Posterior vena cava (tissue), 2 donors: ENCODE results near the gene PLA2G1B. TPM values are rescaled to one million over a fixed set of nuclear protein-coding genes. Genes with fewer than 3 reads are reported as not detected.
"Not testable (repeated sequence)": the region's sequence is repeated elsewhere in the genome, so short reads cannot be mapped to it uniquely, and the experiment has no call there.

Source experiments
- DNase-seq: peaks from one replicate; pipeline ENCODE4 v3.0.0-alpha.2; 2020; ENCODE audit warnings: low spot score
- intact Hi-C, 2 donors: fragments of 100-400 bp; cut with DNase I; formaldehyde crosslinking; loops; one replicate each; pipeline versions ENCODE4 v1.14.1 to v1.14.2; 2022 to 2023
- total RNA-seq, 2 donors: library from RNA; stranded (reverse); fragmentation: NEBNext Ultra II Directional; extraction: Animal tissue kit (Norgen Biotek cat#: 25700); gene quantifications; one replicate each; pipeline ENCODE4 v1.2.1, GENCODE V29; 2021
- donor health status: DM: yes; HTN: yes; CAD: no.
- donor health status: DM: yes; HTN: yes; CAD: no.

Gene PLA2G1B
- total RNA-seq, 2 donors from 2014 or later: 2.0 TPM; not detected in 1

DNA sequence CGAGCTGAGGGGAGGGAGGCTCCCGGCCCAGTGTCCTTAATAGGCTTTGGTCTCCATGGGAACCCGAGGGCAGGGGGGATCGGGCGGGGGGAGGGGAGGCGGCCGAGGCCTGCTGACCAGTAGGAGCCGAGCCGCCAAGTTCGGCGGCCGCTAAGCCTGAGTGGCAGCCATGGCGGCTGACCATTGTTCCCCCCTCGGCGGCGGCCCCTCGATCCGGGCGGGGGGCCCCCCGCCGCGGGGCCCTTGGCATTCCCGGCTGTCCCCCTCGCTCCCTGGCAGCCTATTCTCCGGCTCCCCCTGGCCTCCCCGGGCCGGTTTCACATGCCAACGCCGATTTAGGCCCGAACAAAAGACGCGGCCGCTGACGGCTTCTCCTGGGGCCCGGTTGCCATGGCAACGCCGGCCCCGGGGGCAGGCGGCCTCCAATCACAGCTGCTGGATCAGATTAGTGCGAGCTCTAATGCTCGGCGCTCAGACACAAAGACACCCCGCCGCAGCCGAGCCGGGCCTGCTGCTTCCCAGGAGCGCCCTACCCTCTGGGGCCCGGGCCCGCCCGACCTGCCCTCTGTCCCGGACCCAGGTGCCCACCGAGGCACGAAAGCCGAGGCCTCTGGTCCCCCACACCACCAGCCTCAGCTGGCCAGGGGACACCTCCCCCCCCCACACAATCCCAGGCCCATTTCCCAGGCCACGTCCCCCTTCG lies 34.1 kb upstream of the PLA2G1B start:
- DNase-seq: peak; percentile 85
- intact Hi-C loops: no loop called here

DNA sequence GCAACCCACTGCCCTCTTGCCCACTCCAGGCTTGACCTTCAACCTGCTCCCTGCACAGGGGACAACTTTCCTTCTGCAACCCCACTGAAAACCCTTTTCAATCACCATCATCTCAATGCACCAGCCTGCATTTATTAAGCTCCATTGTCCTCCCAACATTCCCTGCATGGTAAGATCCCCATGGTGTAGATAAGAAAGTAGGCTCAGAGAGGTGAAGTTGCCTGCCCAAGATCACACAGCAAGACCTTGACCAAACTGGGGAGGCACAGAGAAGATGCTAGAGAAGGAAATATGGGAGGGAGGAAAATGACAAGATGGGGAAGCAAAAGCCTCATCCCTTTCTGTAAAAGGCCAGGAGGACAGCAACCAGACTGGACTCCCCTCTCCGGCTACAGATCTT lies 31.5 kb upstream of the PLA2G1B start:
- intact Hi-C loops: loop anchor here in 1 of 2 donors (5.0 kb wide), 1 partner anchor 68 kb away; no protein-coding TSS in a partner anchor
- DNase-seq: no peak

DNA sequence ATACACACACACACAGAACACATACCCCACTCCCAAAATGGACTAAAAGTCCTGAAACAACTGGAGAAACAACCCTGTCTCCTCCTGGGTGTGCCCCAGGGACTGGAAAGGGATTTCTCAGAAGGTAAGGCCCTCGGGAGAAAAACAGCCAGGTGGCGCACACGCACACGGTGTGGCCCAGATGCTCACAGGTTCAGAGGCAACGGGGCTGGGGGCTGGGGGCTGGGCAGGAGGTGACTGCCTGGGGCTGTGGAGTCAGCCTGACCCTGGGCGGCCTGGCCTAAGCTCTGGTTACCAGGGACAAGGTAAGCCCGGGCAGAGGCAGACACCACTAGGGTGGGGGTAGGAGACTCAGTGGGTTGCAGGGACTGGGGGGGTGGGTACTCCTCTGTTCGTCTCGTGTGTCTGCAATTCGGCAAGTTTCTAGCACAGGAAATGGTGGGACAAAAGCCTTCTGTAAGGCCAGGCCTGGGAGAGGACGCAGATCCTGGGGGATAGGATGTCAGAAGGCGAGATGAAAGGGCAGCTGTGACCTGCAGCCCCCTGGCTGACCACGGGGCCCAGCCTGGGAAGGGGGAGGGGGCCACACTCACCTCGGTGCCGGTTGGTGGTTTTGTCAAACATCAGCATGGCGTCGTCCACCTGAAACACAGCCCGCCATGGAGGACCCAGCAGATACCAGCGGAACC lies 31.0 kb upstream of the PLA2G1B start:
- intact Hi-C loops: loop anchor here in 1 of 2 donors (5.0 kb wide), 1 partner anchor 69 kb away; no protein-coding TSS in a partner anchor
- no peak for DNase-seq

DNA sequence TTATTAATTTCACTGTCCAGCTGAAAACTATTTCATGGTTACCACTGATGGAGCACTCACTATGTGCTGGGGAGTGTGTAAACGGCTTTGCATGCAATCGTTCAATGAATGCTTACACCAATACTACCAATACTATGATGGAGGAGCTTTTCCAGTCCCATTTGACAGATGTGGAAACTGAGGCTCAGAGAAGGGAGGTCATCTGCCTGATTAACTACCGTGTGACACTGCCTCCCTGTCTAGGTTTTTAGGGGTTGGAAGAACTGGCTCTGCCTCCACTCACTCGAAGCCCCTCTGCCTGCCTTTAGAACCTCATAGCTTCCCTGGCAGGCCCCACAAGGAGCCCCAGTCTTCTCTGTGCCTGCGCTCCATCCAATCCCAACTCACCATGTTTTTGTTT lies 29.5 kb upstream of the PLA2G1B start:
- intact Hi-C loops: loop anchor here in 1 of 2 donors (5.0 kb wide), 1 partner anchor 70 kb away; no protein-coding TSS in a partner anchor
- no peak for DNase-seq

DNA sequence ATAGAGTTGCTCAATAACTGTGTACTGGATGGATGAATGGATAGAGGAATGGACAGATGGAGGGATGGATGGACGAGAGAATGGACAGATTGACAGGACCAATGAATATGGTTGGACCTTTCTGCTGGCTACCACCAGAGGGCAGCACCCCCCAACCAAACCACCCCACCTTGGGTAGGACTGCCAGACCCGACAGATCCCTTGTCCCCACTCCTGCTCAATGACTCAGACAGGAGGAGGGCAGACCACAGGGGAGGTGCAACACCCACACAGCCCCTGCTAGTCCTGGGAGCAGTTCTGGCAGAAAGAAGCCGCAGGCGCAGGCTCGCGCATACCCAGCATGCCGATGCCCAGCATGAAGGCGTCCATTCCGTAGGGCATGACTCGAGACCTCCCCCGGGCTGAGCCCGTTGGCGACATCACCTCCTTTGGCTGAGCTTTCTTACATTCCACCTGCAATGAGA lies 29.0 kb upstream of the PLA2G1B start:
- peak; percentile 88 for DNase-seq
- intact Hi-C loops: loop anchor here in 1 of 2 donors (5.0 kb wide), 1 partner anchor 71 kb away; no protein-coding TSS in a partner anchor

DNA sequence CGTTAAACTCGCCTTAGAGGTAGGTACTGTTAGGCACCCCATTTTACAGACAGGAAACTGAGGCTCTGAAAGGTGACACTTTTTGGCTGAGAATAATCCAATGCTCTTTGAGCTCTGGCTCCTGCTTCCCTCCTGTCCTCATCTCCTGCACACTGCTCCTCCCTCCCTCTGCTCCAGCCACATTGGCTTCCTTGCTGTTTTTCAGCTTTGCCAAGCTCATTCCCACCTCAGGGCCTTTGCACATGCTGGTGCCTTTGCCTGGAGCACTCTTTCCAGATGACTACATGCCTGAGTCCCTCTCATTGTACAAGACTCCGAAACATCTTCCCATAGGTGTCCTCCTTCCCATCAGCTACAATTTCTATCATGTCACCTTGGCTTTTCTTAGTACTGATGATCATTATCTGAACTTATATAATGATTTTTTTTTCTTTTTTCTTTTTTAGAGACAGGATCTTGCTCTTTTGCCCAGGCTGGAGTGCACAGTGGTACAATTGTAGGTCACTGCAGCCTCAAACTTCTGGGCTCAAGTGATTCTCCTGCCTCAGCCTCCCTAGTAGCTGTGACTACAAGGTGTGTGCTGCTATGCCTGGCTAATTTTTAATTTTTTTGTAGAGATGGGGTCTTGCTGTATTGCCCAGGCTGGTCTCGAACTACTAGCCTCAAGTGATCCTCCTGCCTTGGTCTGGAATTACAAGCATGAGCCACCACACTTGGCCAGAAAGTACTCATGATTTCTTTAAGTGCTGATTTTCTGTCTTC lies 26.2 kb upstream of the PLA2G1B start:
- no peak for DNase-seq
- intact Hi-C loops: no loop called here

DNA sequence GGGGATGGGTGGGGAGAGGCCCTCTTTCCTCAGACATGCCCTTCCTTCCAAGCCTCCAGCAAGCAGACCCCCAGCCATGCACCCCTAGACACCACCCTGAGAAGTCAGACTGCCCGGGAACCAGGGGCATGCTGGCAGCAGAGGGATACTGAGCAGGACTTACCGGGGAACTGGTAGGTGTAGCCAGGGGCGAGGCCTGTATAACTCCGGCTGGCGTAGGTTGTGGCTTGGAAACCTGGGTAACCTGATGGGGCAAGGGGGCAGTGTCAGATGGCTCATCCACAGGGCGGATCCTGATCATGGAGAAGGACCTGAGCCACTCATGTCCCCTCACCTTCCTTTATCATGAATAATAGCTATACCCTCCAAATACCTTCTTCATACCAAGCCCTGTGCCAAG lies 25.6 kb upstream of the PLA2G1B start:
- intact Hi-C loops: no loop called here
- no peak for DNase-seq

DNA sequence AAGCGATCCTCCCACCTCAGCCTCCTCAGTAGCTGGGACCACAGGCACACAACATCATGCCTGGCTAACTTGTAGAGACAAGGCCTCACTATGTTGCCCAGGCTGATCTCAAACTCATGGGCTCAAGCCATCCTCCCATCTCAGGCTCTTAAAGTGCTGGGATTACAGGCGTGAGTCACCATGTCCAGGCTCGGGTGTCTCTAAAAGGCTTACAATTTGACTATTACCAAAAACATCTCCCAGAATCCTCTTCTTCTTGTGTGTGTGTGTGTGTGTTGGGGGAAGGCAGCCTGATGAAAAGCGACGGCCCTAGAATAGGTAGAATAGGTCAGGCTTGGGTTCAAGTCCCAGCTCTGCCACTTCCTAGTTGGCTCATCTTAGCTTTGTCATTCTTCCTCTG lies 24.5 kb upstream of the PLA2G1B start:
- no peak for DNase-seq
- intact Hi-C loops: no loop called here

DNA sequence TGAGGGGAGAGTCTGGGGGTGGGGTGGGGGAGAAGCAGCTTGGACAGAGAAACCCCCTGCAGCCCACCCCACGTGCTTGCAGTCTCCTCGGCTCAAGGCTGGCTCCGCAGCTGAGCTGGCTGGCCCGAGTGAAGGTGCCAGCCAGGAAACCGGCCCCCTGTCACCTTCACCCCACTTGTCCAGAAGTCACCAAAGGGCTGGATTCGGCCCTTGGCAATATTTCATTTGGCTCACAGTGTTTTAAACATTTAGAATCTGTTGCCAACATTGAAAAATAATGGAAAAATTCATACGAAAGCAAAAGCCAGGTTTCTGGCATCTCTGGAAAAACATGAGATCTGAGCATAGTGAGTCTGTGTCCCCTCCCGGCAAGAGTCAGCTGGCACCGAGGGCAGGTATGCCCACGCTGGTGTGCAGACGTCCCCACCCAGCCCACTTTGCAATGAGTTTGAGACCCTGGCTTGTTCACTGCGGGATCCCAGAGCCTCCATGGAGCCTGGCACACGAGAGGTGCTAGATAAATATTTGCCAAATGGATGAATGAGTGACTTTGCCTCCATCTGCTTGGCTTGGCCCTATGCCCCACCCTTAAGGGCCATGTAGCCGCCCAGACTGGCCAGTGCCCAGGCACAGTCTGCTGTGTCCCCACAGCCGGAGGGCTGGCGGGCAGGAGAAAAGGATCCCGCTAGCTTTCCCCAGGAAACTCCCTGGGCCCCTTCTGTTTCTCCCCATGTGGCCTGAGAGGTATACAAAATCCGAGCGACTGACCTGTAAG lies 23.2 kb upstream of the PLA2G1B start:
- intact Hi-C loops: no loop called here
- no peak for DNase-seq

DNA sequence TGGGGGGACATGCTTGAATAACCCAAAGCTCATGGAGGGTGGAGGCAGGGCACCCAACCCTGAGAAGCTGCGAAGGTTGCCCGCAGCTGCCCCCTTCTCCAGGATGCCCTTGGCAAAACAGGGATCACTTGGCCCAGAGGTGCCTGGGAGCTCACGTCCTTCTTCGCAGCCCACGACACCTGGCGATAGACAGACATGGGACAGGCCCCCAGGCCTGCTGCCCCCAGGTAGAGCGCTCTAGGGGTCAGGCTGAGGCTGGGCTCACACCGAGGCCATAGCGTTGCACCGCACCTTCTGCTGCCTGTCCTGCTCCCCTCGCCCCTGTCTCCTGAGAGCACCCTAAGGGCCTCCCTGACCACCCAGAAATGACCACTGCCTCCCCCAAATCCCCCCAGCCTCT lies 20.2 kb upstream of the PLA2G1B start:
- intact Hi-C loops: no loop called here
- DNase-seq: no peak

DNA sequence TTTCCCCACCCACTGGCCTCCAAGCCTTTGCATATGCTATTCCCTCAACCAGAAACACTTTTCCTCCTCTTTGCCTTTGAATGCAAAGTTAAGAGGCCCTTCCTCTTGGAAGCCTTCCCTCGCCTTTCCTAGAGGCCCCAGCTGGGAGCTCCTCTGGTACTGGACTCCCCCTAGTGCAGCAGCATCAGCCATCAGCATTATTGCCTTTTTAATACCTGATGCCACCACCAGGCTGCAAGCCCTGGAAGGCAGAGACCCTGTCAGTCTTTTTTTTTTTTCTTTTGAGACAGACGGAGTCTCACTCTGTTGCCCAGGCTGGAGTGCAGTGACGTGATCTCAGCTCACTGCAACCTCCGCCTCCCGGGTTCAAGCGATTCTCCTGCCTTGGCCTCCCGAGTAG lies 19.1 kb upstream of the PLA2G1B start:
- no peak for DNase-seq
- intact Hi-C loops: no loop called here

DNA sequence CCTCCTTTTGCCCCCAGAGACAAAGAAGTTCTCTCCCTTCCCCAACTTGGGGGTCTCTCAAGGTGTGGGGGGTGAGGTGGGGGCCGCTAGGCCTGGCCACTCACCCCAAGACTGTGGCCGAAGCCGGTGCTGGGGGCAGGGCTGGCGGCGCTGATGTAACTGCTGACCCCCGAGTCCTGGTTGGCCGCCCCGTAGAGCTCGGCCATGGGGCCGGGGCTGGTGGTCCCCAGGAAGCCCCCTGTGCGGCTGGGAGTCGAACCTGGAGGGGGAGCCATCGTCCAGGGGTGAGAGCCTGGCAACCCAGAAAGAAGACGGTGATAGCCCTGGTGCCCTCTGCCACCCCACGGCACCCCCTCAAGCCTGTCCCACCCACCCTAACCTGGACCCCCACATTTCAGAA lies 18.5 kb upstream of the PLA2G1B start:
- intact Hi-C loops: no loop called here

DNA sequence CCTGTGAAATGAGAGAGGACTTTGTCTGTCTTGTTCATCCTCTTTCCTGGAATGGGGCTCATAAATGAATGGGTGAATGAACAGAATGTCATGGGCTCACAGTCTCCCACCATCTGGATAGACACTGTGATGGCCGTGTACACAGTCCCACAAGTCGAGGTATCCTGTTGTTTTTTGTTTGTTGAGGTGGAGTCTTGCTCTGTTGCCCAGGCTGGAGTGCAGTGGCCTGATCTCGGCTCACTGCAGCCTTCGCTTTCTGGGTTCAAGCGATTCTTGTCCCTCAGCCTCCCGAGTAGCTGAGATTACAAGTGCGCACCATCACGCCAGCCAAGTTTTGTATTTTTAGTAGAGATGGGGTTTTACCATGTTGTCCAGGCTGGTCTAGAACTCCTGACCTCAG lies 16.1 kb upstream of the PLA2G1B start:
- intact Hi-C loops: no loop called here

More for the DNA sequence above, 18.5 kb upstream of the PLA2G1B start:
- no peak for DNase-seq

DNA sequence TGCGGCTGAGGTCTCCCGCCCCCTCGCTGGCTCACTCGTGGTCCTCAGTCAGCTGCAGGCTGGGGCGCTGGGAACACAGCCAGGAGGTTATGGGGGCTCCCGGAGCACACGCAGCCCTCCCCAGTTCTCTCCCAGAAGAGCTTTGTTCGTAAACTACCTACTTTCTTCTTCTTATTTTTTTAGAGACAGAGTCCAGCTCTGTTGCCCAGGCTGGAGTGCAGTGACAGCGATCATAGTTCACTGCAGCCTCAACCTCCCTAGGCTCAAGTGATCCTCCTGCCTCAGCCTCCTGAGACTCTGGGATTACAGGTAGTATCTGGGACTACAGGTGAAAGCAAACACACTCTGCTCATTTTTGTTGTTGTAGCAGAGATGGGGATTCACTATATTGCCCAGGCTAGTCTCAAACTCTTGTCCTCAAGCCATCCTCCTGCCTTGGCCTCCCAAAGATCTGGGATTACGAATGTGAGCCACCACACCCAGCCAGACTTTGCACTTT lies 15.5 kb upstream of the PLA2G1B start:
- intact Hi-C loops: no loop called here
- DNase-seq: no peak

More for the DNA sequence above, 16.1 kb upstream of the PLA2G1B start:
- no peak for DNase-seq

DNA sequence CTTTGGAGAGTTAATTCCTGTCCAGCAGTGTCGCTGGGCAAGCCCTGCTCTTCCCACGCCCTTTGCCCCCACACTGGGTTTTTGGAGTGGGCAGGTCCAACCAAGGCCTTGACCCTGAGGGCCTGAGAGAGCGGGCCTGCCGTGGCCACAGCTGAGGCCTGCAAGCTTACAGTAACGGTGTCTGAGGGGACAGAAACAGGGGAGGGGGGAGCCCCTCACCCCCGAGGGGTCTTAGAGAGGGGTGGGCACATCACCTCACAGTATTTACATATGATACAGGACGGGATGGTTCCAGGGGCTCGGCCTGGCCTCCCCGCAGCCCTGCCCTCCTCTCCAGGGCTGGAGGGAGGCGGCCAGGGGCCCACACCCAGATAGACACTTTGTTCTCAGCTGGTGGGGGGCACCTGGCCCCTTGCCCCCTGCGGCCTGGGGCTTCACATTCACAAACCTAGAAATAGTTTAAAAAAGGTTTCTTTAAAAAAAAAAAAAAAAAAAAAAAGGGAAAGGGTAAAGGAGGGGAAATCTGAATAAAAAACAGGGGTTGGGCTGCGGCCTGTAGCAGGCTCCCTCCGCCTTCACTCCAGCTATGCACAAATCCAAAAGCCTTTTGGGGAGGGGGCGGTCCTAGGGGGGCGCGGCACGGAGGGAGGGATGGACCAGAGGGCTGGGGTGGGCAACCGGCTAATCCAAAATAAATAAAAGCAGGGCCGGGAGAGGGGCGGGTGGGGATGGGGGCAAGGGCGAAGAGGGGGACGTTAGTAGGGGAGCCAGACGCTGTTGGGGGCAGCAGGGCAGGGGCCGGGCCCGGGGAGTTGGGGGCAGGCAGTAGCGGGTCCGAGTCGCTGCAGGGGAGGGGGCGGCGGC lies 14.8 kb upstream of the PLA2G1B start:
- DNase-seq: no peak
- intact Hi-C loops: no loop called here

DNA sequence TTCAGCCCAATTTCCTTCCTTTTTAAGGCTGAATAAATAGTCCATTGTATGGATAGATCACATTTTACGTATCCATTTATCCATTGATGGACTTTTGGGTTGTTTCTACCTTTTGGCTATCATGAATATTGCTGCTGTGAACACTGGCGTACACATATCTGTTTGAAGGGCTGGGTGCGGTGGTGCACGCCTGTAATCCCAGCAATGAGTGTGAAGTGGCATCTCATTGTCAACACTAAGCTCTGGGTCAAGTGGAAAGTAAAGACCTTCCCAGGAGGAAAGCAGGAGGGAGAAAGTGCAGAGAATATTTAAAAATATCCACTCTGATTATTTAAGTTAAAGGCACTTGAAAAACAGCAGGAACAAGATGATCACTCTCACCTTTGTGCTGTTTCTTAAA lies 11.7 kb upstream of the PLA2G1B start:
- intact Hi-C loops: no loop called here
- DNase-seq: no peak

DNA sequence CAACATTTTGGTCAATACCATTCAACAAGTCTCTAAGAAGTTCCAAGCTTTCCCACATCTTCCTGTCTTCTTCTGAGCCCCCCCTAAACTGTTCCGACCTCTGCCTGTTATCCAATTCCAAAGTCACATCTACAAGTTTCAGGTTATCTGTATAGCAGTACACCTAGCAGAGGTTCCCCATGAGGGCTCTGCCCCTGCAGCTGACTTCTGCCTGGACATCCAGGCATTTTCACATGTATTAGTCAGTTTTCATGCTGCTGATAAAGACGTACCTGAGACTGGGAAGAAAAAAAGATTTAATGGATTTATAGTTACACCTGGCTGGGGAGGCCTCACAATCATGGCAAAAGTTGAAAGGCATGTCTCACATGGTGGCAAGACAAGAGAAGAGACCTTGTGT lies 10.2 kb upstream of the PLA2G1B start:
- no peak for DNase-seq
- intact Hi-C loops: no loop called here

DNA sequence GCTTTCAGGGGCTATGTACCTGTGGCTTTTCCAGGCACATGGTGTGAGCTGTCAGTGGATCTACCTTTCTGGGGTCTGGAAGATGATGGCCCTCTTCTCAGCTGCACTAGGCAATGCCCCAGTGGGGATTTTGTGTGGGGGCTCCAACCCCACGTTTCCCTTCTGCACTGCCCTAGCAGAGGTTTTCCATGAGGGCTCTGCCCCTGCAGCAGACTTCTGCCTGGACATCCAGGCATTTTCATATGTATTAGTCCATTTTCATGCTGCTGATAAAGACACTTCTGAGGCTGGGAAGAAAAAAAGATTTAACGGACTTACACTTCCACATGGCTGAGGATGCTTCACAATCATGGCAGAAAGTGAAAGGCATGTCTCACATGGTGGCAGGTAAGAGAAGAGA lies 8.8 kb upstream of the PLA2G1B start:
- intact Hi-C loops, DNase-seq: not testable (repeated sequence)
